ENCODE results near the gene OTOP2.

DNA sequence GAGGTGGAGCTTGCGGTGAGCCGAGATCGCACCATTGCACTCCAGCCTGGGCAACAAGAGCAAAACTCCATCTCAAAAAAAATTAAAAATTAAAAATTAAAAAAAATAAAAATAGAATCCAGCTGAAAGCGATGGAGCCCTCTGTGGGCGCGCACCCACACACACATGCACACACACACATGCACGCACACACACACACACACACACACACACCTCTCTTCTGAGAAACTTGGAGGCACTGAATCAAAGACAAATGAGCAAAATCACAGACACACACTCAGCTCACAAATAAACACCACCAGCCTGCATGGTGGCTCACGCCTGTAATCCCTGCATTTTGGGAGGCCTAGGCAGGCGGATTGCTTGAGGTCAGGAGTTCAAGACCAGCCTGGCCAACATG is 21.0 kb upstream of the OTOP2 start:
- TF ChIP-seq CREB1 (IDR thresholded peaks at IDR 0.05) (no peak), CREB1 (CRISPR knock-in tag; IDR thresholded peaks at IDR 0.05) (no peak), FOS (IDR thresholded peaks at IDR 0.05; ENCODE audit: extremely low read depth, insufficient read length) (no peak), GABPA (tag; conservative IDR thresholded peaks at IDR 0.05; ENCODE audit: low read depth) (no peak), POLR2A (conservative IDR thresholded peaks at IDR 0.05) (no peak), FIP1L1 (IDR thresholded peaks at IDR 0.05; ENCODE audit: low read depth, low read length, poor library complexity, severe bottlenecking) (no peak), ZKSCAN1 (IDR thresholded peaks at IDR 0.05; ENCODE audit: low read depth, low read length) (no peak), ARHGAP35 (IDR thresholded peaks at IDR 0.05; ENCODE audit: partially characterized antibody) (no peak), TCF7L2 (IDR thresholded peaks at IDR 0.05; ENCODE audit: low read depth, low read length) (no peak), ZNF24 (IDR thresholded peaks at IDR 0.05) (no peak), JUND (IDR thresholded peaks at IDR 0.05; ENCODE audit: borderline replicate concordance, low read depth, low read length) (no peak), JUND (tag; IDR thresholded peaks at IDR 0.05; ENCODE audit: borderline replicate concordance, low read depth, low read length) (no peak)
- TF ChIP-seq, protein P1, sequence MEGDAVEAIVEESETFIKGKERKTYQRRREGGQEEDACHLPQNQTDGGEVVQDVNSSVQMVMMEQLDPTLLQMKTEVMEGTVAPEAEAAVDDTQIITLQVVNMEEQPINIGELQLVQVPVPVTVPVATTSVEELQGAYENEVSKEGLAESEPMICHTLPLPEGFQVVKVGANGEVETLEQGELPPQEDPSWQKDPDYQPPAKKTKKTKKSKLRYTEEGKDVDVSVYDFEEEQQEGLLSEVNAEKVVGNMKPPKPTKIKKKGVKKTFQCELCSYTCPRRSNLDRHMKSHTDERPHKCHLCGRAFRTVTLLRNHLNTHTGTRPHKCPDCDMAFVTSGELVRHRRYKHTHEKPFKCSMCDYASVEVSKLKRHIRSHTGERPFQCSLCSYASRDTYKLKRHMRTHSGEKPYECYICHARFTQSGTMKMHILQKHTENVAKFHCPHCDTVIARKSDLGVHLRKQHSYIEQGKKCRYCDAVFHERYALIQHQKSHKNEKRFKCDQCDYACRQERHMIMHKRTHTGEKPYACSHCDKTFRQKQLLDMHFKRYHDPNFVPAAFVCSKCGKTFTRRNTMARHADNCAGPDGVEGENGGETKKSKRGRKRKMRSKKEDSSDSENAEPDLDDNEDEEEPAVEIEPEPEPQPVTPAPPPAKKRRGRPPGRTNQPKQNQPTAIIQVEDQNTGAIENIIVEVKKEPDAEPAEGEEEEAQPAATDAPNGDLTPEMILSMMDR (IDR thresholded peaks at IDR 0.05 in 2 of 3, conservative IDR thresholded peaks at IDR 0.05 in 1 of 3; ENCODE audit: insufficient read depth in 2 of 3, low read depth in 1 of 3, low read length in 3 of 3) = no peak
